Kidney (tissue), 14 donors: ENCODE data around the gene SOAT2. TPM values are rescaled to one million over a fixed set of nuclear protein-coding genes. Genes with fewer than 3 reads are reported as not detected.

Experiments used
- DNase-seq, 5 donors: peaks; one replicate each; pipeline ENCODE4 v3.0.0-alpha.2; 2013 to 2020
- FAIRE-seq: peaks from 2 replicates; lab custom pipeline; 2012; peaks lifted over from hg19 to GRCh38; lab: Jason Lieb, UNC
- H3K27ac ChIP-seq, 2 donors: one replicate each; pipeline ENCODE4 v1.7.0; 2013; ENCODE audit warnings: low read depth in 2 of 2, low read length in 2 of 2, inconsistent platforms in 1 of 2
- H3K27me3 ChIP-seq: one replicate; pipeline ENCODE4 v1.7.1; 2013; ENCODE audit warnings: low read length, inconsistent platforms; ENCODE audit not compliant: control insufficient read depth, insufficient read depth
- H3K36me3 ChIP-seq, 3 donors: one replicate each; pipeline versions ENCODE4 v1.7.0 to v1.7.1; 2013; ENCODE audit warnings: low read length in 3 of 3, control low read depth in 1 of 3, inconsistent platforms in 1 of 3; ENCODE audit not compliant: insufficient read depth in 3 of 3, control insufficient read depth in 2 of 3
- H3K4me1 ChIP-seq, 3 donors: one replicate each; pipeline versions ENCODE4 v1.7.0 to v1.7.1; 2013; ENCODE audit warnings: low read length in 3 of 3, inconsistent platforms in 1 of 3, low read depth in 1 of 3; ENCODE audit not compliant: control insufficient read depth in 2 of 3, insufficient read depth in 2 of 3
- H3K4me3 ChIP-seq, 3 donors: one replicate each; pipeline versions ENCODE4 v1.7.0 to v1.8.1; 2013; ENCODE audit warnings: low read length in 3 of 3, control low read depth in 1 of 3, inconsistent platforms in 1 of 3
- H3K9ac ChIP-seq, 3 donors: one replicate each; pipeline versions ENCODE4 v1.7.0 to v1.7.1; 2013; ENCODE audit warnings: low read length in 3 of 3, control low read depth in 1 of 3, inconsistent platforms in 1 of 3
- H3K9me3 ChIP-seq, 3 donors: one replicate each; pipeline versions ENCODE4 v1.7.0 to v1.7.1; 2013; ENCODE audit warnings: low read length in 3 of 3, control low read depth in 1 of 3, inconsistent platforms in 1 of 3; ENCODE audit not compliant: control insufficient read depth in 2 of 3, insufficient read depth in 1 of 3
- intact Hi-C: fragments of 100-400 bp; cut with DNase I; formaldehyde crosslinking; loops from one replicate; pipeline ENCODE4 v1.11.1; 2022
- polyA plus RNA-seq: library from polyadenylated mRNA; stranded (reverse); fragments of 350-450 nt; fragmentation: Illumina TruSeq; extraction: RNeasy Lipid Tissue Mini Kit (QIAGEN cat#74804); gene quantifications from one replicate; pipeline ENCODE4 v1.2.3, GENCODE V29; 2014; ENCODE audit warnings: low read depth, low replicate concordance; ENCODE audit not compliant: insufficient read depth
- total RNA-seq: library from RNA; stranded (reverse); fragmentation: NEBNext Ultra II Directional; extraction: Animal tissue kit (Norgen Biotek cat#: 25700); gene quantifications from one replicate; pipeline ENCODE4 v1.2.1, GENCODE V29; 2021
- TF ChIP-seq, protein P1 (sequence below): IDR thresholded peaks from 3 replicates; pipeline ENCODE4 v1.5.1; 2012; ENCODE audit warnings: mild to moderate bottlenecking, moderate library complexity, borderline replicate concordance; ENCODE audit not compliant: insufficient read depth; ENCODE audit errors: extremely low read depth
- donor health status: control.
- donor health status: control.
- donor health status: control.
- donor health status: control.
- donor health status: control.
- donor health status: DM: yes; HTN: yes; CAD: no.
- donor health status: Normal renal cell carcinoma (clear cell type).

SOAT2 gene
- total and polyA plus RNA-seq, 2 donors from 2014 or later: 0.19 to 0.26 TPM

GRCh38 chr12:53166837-53167236 lies 63.6 kb downstream of the SOAT2 start:
- FAIRE-seq (no peak), DNase-seq (no peak)
- H3K9me3 ChIP-seq: no peaks in the 10 kb centered on the region
- TF ChIP-seq, protein P1, sequence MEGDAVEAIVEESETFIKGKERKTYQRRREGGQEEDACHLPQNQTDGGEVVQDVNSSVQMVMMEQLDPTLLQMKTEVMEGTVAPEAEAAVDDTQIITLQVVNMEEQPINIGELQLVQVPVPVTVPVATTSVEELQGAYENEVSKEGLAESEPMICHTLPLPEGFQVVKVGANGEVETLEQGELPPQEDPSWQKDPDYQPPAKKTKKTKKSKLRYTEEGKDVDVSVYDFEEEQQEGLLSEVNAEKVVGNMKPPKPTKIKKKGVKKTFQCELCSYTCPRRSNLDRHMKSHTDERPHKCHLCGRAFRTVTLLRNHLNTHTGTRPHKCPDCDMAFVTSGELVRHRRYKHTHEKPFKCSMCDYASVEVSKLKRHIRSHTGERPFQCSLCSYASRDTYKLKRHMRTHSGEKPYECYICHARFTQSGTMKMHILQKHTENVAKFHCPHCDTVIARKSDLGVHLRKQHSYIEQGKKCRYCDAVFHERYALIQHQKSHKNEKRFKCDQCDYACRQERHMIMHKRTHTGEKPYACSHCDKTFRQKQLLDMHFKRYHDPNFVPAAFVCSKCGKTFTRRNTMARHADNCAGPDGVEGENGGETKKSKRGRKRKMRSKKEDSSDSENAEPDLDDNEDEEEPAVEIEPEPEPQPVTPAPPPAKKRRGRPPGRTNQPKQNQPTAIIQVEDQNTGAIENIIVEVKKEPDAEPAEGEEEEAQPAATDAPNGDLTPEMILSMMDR: no peak
- H3K36me3 ChIP-seq: peaks cover 0 to 2% (median under 1%) of the 10 kb centered on the region in 3 donors
- intact Hi-C loops: no loop called here
- no peaks in the 10 kb centered on the region for H3K27me3 ChIP-seq
- H3K27ac ChIP-seq: no peak overlapping the region
- no peaks in the 10 kb centered on the region for H3K4me1 ChIP-seq
- no peak overlapping the region for H3K9ac ChIP-seq
- no peak overlapping the region for H3K4me3 ChIP-seq

GRCh38 chr12:53169644-53170043 lies 66.4 kb downstream of the SOAT2 start:
- H3K4me3 ChIP-seq: no peak overlapping the region
- no peaks in the 10 kb centered on the region for H3K9me3 ChIP-seq
- no peak overlapping the region for H3K9ac ChIP-seq
- FAIRE-seq: no peak
- TF ChIP-seq, protein P1: no peak
- H3K4me1 ChIP-seq: no peaks in the 10 kb centered on the region
- no peaks in the 10 kb centered on the region for H3K27me3 ChIP-seq
- peaks cover 0 to 6% (median 2%) of the 10 kb centered on the region in 3 donors for H3K36me3 ChIP-seq
- no peak overlapping the region for H3K27ac ChIP-seq
- intact Hi-C loops: no loop called here
- no peak for DNase-seq

GRCh38 chr12:53170215-53170614 lies 66.9 kb downstream of the SOAT2 start:
- Histone ChIP-seq H3K4me1 (peaks cover 0 to 3% (median 0%) of the 10 kb centered on the region in 3 donors), H3K36me3 (peaks cover 0 to 6% (median 2%) of the 10 kb centered on the region in 3 donors), H3K9me3 (no peaks in the 10 kb centered on the region), H3K27me3 (no peaks in the 10 kb centered on the region), H3K4me3 (no peak overlapping the region), H3K27ac (no peak overlapping the region), H3K9ac (no peak overlapping the region)
- TF ChIP-seq, protein P1: no peak
- DNase-seq (peak in 2 of 5 donors; percentile 39 to 44), FAIRE-seq (no peak)
- intact Hi-C loops: no loop called here
